OCI-M2 (cell line): Measurements from ENCODE around the gene PPP2R5B.
"Not testable (repeated sequence)": the region's sequence is repeated elsewhere in the genome, so short reads cannot be mapped to it uniquely, and the experiment has no call there.

ENCODE experiments used
- DNase-seq: peaks from one replicate; lab custom pipeline; 2025; ENCODE audit not compliant: unreplicated experiment; lab: John Stamatoyannopoulos, UW

Gene PPP2R5B

GRCh38 chr11:64974124-64974523 lies 49.6 kb downstream of the PPP2R5B start:
- DNase-seq = no peak

DNA sequence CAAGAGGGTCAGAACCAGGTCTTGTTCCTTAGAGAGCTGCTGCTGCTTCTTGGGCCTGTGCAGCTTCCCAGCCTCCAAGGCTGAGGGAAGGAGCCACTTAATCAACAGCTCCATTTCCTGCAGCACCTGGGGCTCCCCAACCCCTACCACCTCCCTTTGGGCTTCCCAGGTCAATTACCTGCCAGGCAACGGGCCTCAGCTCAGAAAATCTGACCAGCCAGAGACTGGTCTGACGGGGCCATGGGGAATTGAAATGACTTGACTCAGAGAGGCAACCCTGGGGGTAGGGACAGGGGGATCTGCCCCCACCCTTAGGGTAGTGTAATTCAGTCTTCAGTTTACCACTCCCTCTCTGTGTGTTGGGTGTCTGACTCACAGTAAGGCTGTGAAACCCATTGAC lies 52.2 kb downstream of the PPP2R5B start:
- DNase-seq = no peak

DNA sequence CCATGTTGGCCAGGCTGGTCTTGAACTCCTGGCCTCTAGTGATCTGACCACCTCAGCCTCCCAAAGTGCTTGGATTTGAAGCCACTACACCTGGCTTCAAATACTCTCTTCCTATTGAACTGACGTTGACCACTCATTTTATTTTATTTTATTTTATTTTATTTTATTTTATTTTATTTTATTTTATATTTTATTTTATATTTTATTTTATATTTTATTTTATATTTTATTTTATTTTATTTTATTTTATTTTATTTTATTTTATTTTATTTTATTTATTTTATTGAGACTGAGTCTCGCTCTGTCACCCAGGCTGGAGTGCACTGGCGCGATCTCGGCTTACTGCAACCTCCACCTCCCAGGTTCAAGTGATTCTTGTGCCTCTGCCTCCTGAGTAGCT lies 58.9 kb downstream of the PPP2R5B start:
- DNase-seq = not testable (repeated sequence)
